GM12878 (cell line): ENCODE measurements around the gene WWTR1. TPM values are rescaled to one million over a fixed set of nuclear protein-coding genes. Genes with fewer than 3 reads are reported as not detected.

Source experiments
- ATAC-seq: fragments of 200-7000 bp; cut with Tn5 transposase; 3 replicates; pipeline ENCODE4 v1.9.1; 2020; ENCODE audit warnings: mild to moderate bottlenecking, moderate library complexity
- BruUV-seq: library from RNA; stranded (reverse); fragments of 400-500 nt; replicated peaks from 2 replicates; lab custom pipeline; 2021; lab: Mats Ljungman, UMichigan
- CTCF ChIA-PET: fragments of 300-600 bp; sonication (Branson Sonifier 250); formaldehyde crosslinking; extraction: SDS; loops from one replicate; lab custom pipeline; 2021; ENCODE audit warnings: inconsistent platforms; lab: Yijun Ruan, JAX
- POLR2A ChIA-PET: fragments of 350-600 bp; formaldehyde crosslinking; extraction: SDS; loops from one replicate; lab custom pipeline; 2021; ENCODE audit warnings: inconsistent platforms; lab: Charles Lee
- RAD21 ChIA-PET: fragments of 300-600 bp; sonication (Branson Sonifier 250); formaldehyde crosslinking; loops from one replicate; lab custom pipeline; 2023; ENCODE audit warnings: antibody characterized with exemption; ENCODE audit not compliant: unreplicated experiment; lab: Charles Lee
- SMC1A ChIA-PET: fragments of 300-600 bp; sonication (Branson Sonifier 250); formaldehyde crosslinking; loops from one replicate; lab custom pipeline; 2023; ENCODE audit not compliant: unreplicated experiment, uncharacterized antibody; lab: Charles Lee
- DNase-seq: peaks from one replicate; pipeline ENCODE4 v3.0.0-alpha.2; 2011; ENCODE audit warnings: low read depth, low spot score
- FAIRE-seq: peaks from 3 replicates; lab custom pipeline; 2011; peaks lifted over from hg19 to GRCh38; lab: Jason Lieb, UNC
- H2AFZ ChIP-seq: 2 replicates; pipeline ENCODE4 v1.6.0; 2011; ENCODE audit warnings: low read depth, low read length, control low read depth; ENCODE audit not compliant: control insufficient read depth
- H3K27ac ChIP-seq: 2 replicates; pipeline ENCODE4 v1.5.1; 2011; ENCODE audit warnings: control low read depth; ENCODE audit not compliant: control insufficient read depth, insufficient read depth
- H3K27me3 ChIP-seq, 2 experiments: replicated peaks in 1 of 2; 2 replicates each; pipeline versions ENCODE4 v1.6.0 to v1.6.1; 2011; ENCODE audit warnings: low read length in 1 of 2; ENCODE audit not compliant: control insufficient read depth in 2 of 2, insufficient read depth in 2 of 2
- H3K36me3 ChIP-seq, 2 experiments: 2 replicates each; pipeline ENCODE4 v1.5.1; 2011; ENCODE audit warnings: low read length in 1 of 2; ENCODE audit not compliant: control insufficient read depth in 2 of 2, insufficient read depth in 2 of 2
- H3K4me1 ChIP-seq: 2 replicates; pipeline ENCODE4 v1.6.1; 2011; ENCODE audit warnings: mild to moderate bottlenecking, low read length, moderate library complexity, mixed read lengths; ENCODE audit not compliant: control insufficient read depth, insufficient read depth
- H3K4me2 ChIP-seq: 2 replicates; pipeline ENCODE4 v1.6.0; 2011; ENCODE audit warnings: control low read depth; ENCODE audit not compliant: control insufficient read depth, insufficient read depth
- H3K4me3 ChIP-seq: fragments of 200-600 bp; sonication (generic); 2 replicates; pipeline ENCODE4 v1.5.1; 2016
- H3K79me2 ChIP-seq: 2 replicates; pipeline ENCODE4 v1.6.0; 2011; ENCODE audit warnings: low read length; ENCODE audit not compliant: control insufficient read depth, insufficient read depth
- H3K9ac ChIP-seq: 2 replicates; pipeline ENCODE4 v1.8.0; 2011; ENCODE audit warnings: low read length, control low read depth, mixed read lengths; ENCODE audit not compliant: control insufficient read depth, insufficient read depth
- H3K9me3 ChIP-seq: replicated peaks from 3 replicates; pipeline ENCODE4 v1.5.1; 2011; ENCODE audit warnings: mild to moderate bottlenecking, low read length; ENCODE audit not compliant: control insufficient read depth, insufficient read depth
- H4K20me1 ChIP-seq: 2 replicates; pipeline ENCODE4 v1.6.0; 2011; ENCODE audit not compliant: control insufficient read depth, insufficient read depth
- EP300 ChIP-seq, 2 experiments: fragments of 150-350 bp in 1 of 2; IDR thresholded peaks; 2 replicates each; pipeline ENCODE4 v1.6.1; 2011 to 2012; ENCODE audit warnings: low read depth in 2 of 2, low read length in 2 of 2, borderline replicate concordance in 1 of 2, improper control_type of control experiment in 1 of 2, inconsistent platforms in 1 of 2; ENCODE audit not compliant: control insufficient read depth in 1 of 2
- GABPA ChIP-seq: IDR thresholded peaks from 2 replicates; pipeline ENCODE4 v1.6.1; 2014; ENCODE audit warnings: antibody characterized with exemption, low read depth, mild to moderate bottlenecking, inconsistent platforms
- HCFC1 ChIP-seq: fragments of 150-350 bp; IDR thresholded peaks from 2 replicates; pipeline ENCODE4 v1.6.1; 2014; ENCODE audit warnings: low read length
- IKZF2 ChIP-seq, 2 experiments: fragments of 450-650 bp; IDR thresholded peaks; 2 replicates each; pipeline ENCODE4 v1.6.1; 2017; ENCODE audit warnings: mild to moderate bottlenecking in 2 of 2, moderate library complexity in 2 of 2
- IRF4 ChIP-seq: IDR thresholded peaks from 2 replicates; pipeline ENCODE4 v1.6.1; 2011; ENCODE audit warnings: low read depth, low read length
- LARP7 ChIP-seq: fragments of 450-650 bp; IDR thresholded peaks from 2 replicates; pipeline ENCODE4 v1.6.1; 2017; ENCODE audit warnings: mild to moderate bottlenecking
- MYB ChIP-seq: fragments of 150-350 bp; IDR thresholded peaks from 2 replicates; pipeline ENCODE4 v1.6.1; 2014; ENCODE audit warnings: mild to moderate bottlenecking, low read depth, low read length, borderline replicate concordance
- NFYA ChIP-seq: IDR thresholded peaks from 2 replicates; pipeline ENCODE4 v1.6.1; 2011; ENCODE audit warnings: low read depth, mild to moderate bottlenecking, low read length, improper control_type of control experiment, borderline replicate concordance
- NR2F1 ChIP-seq: fragments of 450-650 bp; conservative IDR thresholded peaks from 2 replicates; pipeline ENCODE4 v1.6.1; 2017; ENCODE audit warnings: mild to moderate bottlenecking
- RAD51 ChIP-seq: fragments of 450-650 bp; IDR thresholded peaks from 2 replicates; pipeline ENCODE4 v1.6.1; 2016; ENCODE audit warnings: moderate library complexity, mild to moderate bottlenecking, inconsistent platforms
- SMAD1 ChIP-seq: fragments of 450-650 bp; IDR thresholded peaks from 2 replicates; pipeline ENCODE4 v1.6.1; 2018; ENCODE audit warnings: mild to moderate bottlenecking, low read depth; ENCODE audit not compliant: partially characterized antibody
- SPI1 ChIP-seq: IDR thresholded peaks from 2 replicates; pipeline ENCODE4 v1.6.1; 2011; ENCODE audit warnings: low read depth, mild to moderate bottlenecking, low read length, moderate library complexity, borderline replicate concordance; ENCODE audit not compliant: insufficient read depth
- WGBS: methylation state at CpG from one replicate; pipeline ENCODE4 v1.1.6; 2016; ENCODE audit warnings: low lambda C conversion rate; ENCODE audit not compliant: insufficient replicate concordance, insufficient coverage; ENCODE audit errors: missing lambda C conversion rate; 5-methylcytosine and 5-hydroxymethylcytosine counted together
- in situ Hi-C: fragments of 300-500 bp; cut with MboI; formaldehyde crosslinking; loops from 9 replicates; pipeline ENCODE4 v1.14.3; 2018; ENCODE audit warnings: mixed read lengths
- intact Hi-C: fragments of 100-400 bp; cut with micrococcal nuclease; formaldehyde crosslinking; loops from one replicate; pipeline ENCODE4 v1.14.2; 2022; ENCODE audit not compliant: unreplicated experiment
- polyA plus RNA-seq, 11 experiments: library from polyadenylated mRNA; depleted of rRNA in 4 of 11; unstranded in 6 of 11; stranded (reverse) in 5 of 11; fragments of >200 nt; fragmentation: Nextera tagmentation in 4 of 11; fragmentation: Illumina TruSeq in 1 of 11; extraction: Ambion mirVana in 4 of 11; extraction: Trizol in 1 of 11; gene quantifications; 1 replicate in 1 of 11; 2 replicates in 10 of 11; pipeline versions ENCODE4 v1.2.1 to v1.2.3, GENCODE V29; 2011 to 2016; ENCODE audit warnings: inconsistent platforms in 2 of 11, missing spikeins in 2 of 11, low read depth in 1 of 11
- total RNA-seq, 4 experiments: library from RNA; depleted of rRNA in 3 of 4; stranded (reverse); fragments of >200 nt in 3 of 4; fragmentation: Illumina TruSeq in 1 of 4; extraction: Trizol in 1 of 4; gene quantifications; 2 replicates each; pipeline versions ENCODE4 v1.2.1 to v1.2.3, GENCODE V29; 2013 to 2021
- TF ChIP-seq, protein P1 (sequence below): fragments of 450-650 bp; IDR thresholded peaks from 2 replicates; pipeline ENCODE4 v1.6.1; 2017; ENCODE audit warnings: mild to moderate bottlenecking, moderate library complexity
- TF ChIP-seq, protein P2 (sequence below): fragments of 450-650 bp; IDR thresholded peaks from 2 replicates; pipeline ENCODE4 v1.6.1; 2017; ENCODE audit warnings: antibody characterized with exemption, mild to moderate bottlenecking, moderate library complexity
- TF ChIP-seq, protein P3 (sequence below): IDR thresholded peaks from 2 replicates; pipeline ENCODE4 v1.6.1; 2012; ENCODE audit warnings: low read depth, low read length, improper control_type of control experiment

The WWTR1 gene
- total and polyA plus RNA-seq, 10 of the 15 experiments (the other 5 are each of a cell fraction or from before 2014, with no cell fraction given) = 2.5 to 18.5 (median 5.8) TPM

- peak; percentile 74 for ATAC-seq
- Histone ChIP-seq H3K27me3 (no peaks in the 10 kb centered on the region), H4K20me1 (no peaks in the 10 kb centered on the region), H3K9ac (no peak overlapping the region), H3K4me2 (peak overlapping the region; percentile 1; the same call in 1 of the 2 replicates), H3K79me2 (no peaks in the 10 kb centered on the region), H2AFZ (peak overlapping the region; percentile 42), H3K9me3 (no peaks in the 10 kb centered on the region), H3K27ac (no peak overlapping the region), H3K4me3 (no peak overlapping the region), H3K36me3 (no peaks in the 10 kb centered on the region), H3K4me1 (no peaks in the 10 kb centered on the region; the same call in 1 of the 2 replicates)
- BruUV-seq = no TSS peak
- DNase-seq = peak; percentile 17
- in situ Hi-C loops (loop anchor here (5.0 to 25.0 kb wide), 2 partner anchors 265 to 680 kb away; no protein-coding TSS in a partner anchor), intact Hi-C loops (no loop called here)
- ChIA-PET SMC1A (interaction anchor here (1.0 to 1.8 kb wide), 5 partner anchors 14 to 301 kb away, joined by 3 to 5 read pairs (median 3); no protein-coding TSS in a partner anchor), CTCF (interaction anchor here (0.9 to 11.4 kb wide), 6 partner anchors 12 to 264 kb away, joined by 3 to 222 read pairs (median 4); no protein-coding TSS in a partner anchor), RAD21 (interaction anchor here (0.8 to 3.4 kb wide), 2 partner anchors 61 to 151 kb away, joined by 3 to 10 read pairs; no protein-coding TSS in a partner anchor), POLR2A (no interaction called here)
- no peak for FAIRE-seq
- 26% methylated on average over 14 of the region's 14 CpGs for WGBS
- TF ChIP-seq IKZF2 (IDR thresholded peaks at IDR 0.05) = no peak
- no peak for TF ChIP-seq MYB
- TF ChIP-seq SMAD1 = no peak
- peak; percentile 32; the same call in 1 of the 2 replicates for TF ChIP-seq SPI1
- TF ChIP-seq IRF4 = no peak
- peak; percentile 42; the same call in 1 of the 2 replicates for TF ChIP-seq RAD51
- no peak for TF ChIP-seq NFYA
- TF ChIP-seq EP300 (IDR thresholded peaks at IDR 0.05; ENCODE audit: borderline replicate concordance in 1 of 2, control insufficient read depth in 1 of 2, low read depth in 2 of 2, low read length in 2 of 2) = no peak
- no peak for TF ChIP-seq HCFC1
- TF ChIP-seq GABPA = no peak
- TF ChIP-seq, protein P1, sequence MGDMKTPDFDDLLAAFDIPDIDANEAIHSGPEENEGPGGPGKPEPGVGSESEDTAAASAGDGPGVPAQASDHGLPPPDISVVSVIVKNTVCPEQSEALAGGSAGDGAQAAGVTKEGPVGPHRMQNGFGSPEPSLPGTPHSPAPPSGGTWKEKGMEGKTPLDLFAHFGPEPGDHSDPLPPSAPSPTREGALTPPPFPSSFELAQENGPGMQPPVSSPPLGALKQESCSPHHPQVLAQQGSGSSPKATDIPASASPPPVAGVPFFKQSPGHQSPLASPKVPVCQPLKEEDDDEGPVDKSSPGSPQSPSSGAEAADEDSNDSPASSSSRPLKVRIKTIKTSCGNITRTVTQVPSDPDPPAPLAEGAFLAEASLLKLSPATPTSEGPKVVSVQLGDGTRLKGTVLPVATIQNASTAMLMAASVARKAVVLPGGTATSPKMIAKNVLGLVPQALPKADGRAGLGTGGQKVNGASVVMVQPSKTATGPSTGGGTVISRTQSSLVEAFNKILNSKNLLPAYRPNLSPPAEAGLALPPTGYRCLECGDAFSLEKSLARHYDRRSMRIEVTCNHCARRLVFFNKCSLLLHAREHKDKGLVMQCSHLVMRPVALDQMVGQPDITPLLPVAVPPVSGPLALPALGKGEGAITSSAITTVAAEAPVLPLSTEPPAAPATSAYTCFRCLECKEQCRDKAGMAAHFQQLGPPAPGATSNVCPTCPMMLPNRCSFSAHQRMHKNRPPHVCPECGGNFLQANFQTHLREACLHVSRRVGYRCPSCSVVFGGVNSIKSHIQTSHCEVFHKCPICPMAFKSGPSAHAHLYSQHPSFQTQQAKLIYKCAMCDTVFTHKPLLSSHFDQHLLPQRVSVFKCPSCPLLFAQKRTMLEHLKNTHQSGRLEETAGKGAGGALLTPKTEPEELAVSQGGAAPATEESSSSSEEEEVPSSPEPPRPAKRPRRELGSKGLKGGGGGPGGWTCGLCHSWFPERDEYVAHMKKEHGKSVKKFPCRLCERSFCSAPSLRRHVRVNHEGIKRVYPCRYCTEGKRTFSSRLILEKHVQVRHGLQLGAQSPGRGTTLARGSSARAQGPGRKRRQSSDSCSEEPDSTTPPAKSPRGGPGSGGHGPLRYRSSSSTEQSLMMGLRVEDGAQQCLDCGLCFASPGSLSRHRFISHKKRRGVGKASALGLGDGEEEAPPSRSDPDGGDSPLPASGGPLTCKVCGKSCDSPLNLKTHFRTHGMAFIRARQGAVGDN = peak; percentile 67; the same call in 1 of the 2 replicates
- TF ChIP-seq, protein P2, sequence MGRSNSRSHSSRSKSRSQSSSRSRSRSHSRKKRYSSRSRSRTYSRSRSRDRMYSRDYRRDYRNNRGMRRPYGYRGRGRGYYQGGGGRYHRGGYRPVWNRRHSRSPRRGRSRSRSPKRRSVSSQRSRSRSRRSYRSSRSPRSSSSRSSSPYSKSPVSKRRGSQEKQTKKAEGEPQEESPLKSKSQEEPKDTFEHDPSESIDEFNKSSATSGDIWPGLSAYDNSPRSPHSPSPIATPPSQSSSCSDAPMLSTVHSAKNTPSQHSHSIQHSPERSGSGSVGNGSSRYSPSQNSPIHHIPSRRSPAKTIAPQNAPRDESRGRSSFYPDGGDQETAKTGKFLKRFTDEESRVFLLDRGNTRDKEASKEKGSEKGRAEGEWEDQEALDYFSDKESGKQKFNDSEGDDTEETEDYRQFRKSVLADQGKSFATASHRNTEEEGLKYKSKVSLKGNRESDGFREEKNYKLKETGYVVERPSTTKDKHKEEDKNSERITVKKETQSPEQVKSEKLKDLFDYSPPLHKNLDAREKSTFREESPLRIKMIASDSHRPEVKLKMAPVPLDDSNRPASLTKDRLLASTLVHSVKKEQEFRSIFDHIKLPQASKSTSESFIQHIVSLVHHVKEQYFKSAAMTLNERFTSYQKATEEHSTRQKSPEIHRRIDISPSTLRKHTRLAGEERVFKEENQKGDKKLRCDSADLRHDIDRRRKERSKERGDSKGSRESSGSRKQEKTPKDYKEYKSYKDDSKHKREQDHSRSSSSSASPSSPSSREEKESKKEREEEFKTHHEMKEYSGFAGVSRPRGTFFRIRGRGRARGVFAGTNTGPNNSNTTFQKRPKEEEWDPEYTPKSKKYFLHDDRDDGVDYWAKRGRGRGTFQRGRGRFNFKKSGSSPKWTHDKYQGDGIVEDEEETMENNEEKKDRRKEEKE = no peak
- TF ChIP-seq LARP7 = no peak
- TF ChIP-seq NR2F1 = 0 out of 2 replicates have a peak, but pooled peaks have one; percentile 33
- TF ChIP-seq, protein P3, sequence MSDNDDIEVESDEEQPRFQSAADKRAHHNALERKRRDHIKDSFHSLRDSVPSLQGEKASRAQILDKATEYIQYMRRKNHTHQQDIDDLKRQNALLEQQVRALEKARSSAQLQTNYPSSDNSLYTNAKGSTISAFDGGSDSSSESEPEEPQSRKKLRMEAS = no peak
Observed at GRCh38 chr3:149507491-149508324, 150.1 kb downstream of the WWTR1 start.
